ENCODE results near the gene CHIA. TPM values are rescaled to one million over a fixed set of nuclear protein-coding genes. Genes with fewer than 3 reads are reported as not detected.

The CHIA gene
- total and polyA plus RNA-seq, 2 of the 13 experiments (the other 11 are each of a cell fraction or from before 2014, with no cell fraction given) = not detected

DNA sequence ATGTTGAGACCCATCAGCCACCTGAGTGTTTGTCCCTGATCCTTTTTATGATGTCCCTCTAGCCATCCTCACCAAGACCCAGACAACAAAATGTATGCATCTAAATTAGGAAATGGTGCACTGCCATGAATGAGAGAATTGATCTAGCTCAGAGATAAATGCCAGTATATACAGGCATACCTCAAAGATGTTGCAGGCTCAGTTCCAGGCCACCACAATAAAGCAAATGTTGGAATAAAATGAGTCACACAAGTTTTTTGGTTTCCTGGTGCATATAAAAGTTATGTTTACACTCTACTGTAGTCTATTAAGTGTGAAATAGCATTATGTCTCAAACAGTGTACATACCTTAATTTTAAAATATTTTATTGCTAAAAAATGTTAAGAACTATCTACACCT, 63.9 kb downstream of the CHIA start (continued):
- TF ChIP-seq NAIF1 (CRISPR knock-in tag; IDR thresholded peaks at IDR 0.05; ENCODE audit: borderline replicate concordance) = no peak

- Histone ChIP-seq H3K79me2 (ENCODE audit: insufficient read depth, low read length) (no peaks in the 10 kb centered on the region), H2AFZ (ENCODE audit: low read length) (no peak overlapping the region), H3K36me3 (replicated peaks in 1 of 2; ENCODE audit: control insufficient read depth in 1 of 2, insufficient read depth in 2 of 2, low read length in 2 of 2) (no peaks in the 10 kb centered on the region), H4K20me1 (ENCODE audit: insufficient read depth, low read length) (no peaks in the 10 kb centered on the region), H3K4me1 (ENCODE audit: insufficient read depth, low read length) (peaks cover 16% of the 10 kb centered on the region; the same call in 1 of the 2 replicates), H3K4me2 (ENCODE audit: low read depth, low read length) (no peak overlapping the region), H3K27ac (ENCODE audit: extremely low read length, insufficient read depth, low read length) (no peak overlapping the region), H3K27me3 (ENCODE audit: control insufficient read depth in 1 of 2, insufficient read depth in 2 of 2, low read length in 2 of 2) (no peaks in the 10 kb centered on the region; a peak in 1 of 5 replicates), H3K9me3 (ENCODE audit: low read length) (no peaks in the 10 kb centered on the region), H3K4me3 (replicated peaks in 1 of 3; ENCODE audit: insufficient read depth in 1 of 3, low read depth in 2 of 3, low read length in 3 of 3) (no peak overlapping the region), H3K9ac (ENCODE audit: insufficient read depth, low read depth, low read length) (no peak overlapping the region)
- BruUV-seq (replicated peaks) = no TSS peak
- ChIA-PET CTCF (ENCODE audit: low intra/inter-chr PET ratio, low total read pairs) (no interaction called here), POLR2A (no interaction called here)
- DNase-seq (ENCODE audit: low spot score) (no peak), ATAC-seq (no peak), FAIRE-seq (no peak)
- in situ Hi-C loops (cut with HindIII; ENCODE audit: extremely low pct_ligation_motif_present, low pct_unique_long_range_greater_than_20kb) (no loop called here), intact Hi-C loops (cut with micrococcal nuclease; ENCODE audit: unreplicated experiment) (no loop called here)
- TF ChIP-seq AHR (CRISPR knock-in tag; IDR thresholded peaks at IDR 0.05) (no peak), PAX8 (CRISPR knock-in tag; IDR thresholded peaks at IDR 0.05; ENCODE audit: borderline replicate concordance) (no peak), ZKSCAN1 (IDR thresholded peaks at IDR 0.05; ENCODE audit: low read length) (no peak), SATB2 (CRISPR knock-in tag; IDR thresholded peaks at IDR 0.05) (no peak), SIX1 (CRISPR knock-in tag; IDR thresholded peaks at IDR 0.05; ENCODE audit: borderline replicate concordance) (no peak), THYN1 (CRISPR knock-in tag; IDR thresholded peaks at IDR 0.05; ENCODE audit: borderline replicate concordance, low read depth) (no peak), NPAS2 (CRISPR knock-in tag; IDR thresholded peaks at IDR 0.05; ENCODE audit: borderline replicate concordance) (no peak), CTCF (CRISPR knock-in tag; IDR thresholded peaks at IDR 0.05) (no peak), ZNF251 (CRISPR knock-in tag; IDR thresholded peaks at IDR 0.05) (no peak), ATF7-NPFF (CRISPR knock-in tag; IDR thresholded peaks at IDR 0.05; ENCODE audit: low read depth) (no peak), NR2F1 (CRISPR knock-in tag; IDR thresholded peaks at IDR 0.05) (no peak), ZNF30 (CRISPR knock-in tag; IDR thresholded peaks at IDR 0.05) (no peak), ZNF256 (CRISPR knock-in tag; conservative IDR thresholded peaks at IDR 0.05) (no peak)
- 48% methylated on average over 2 of the region's 2 CpGs for WGBS (ENCODE audit: low lambda C conversion rate)
Observed at GRCh38 chr1:111358964-111359363, 68.3 kb downstream of the CHIA start.

All from HepG2 (cell line).